Nephron (organoid): ENCODE results near the gene PPP1CB.

Experiments used
- H3K27ac Mint-ChIP-seq, 3 experiments: 2 replicates each; pipeline ENCODE4 v1.8.0; 2020; ENCODE audit warnings: mixed read lengths in 3 of 3, mild to moderate bottlenecking in 2 of 3, moderate library complexity in 1 of 3
- H3K27me3 Mint-ChIP-seq: 2 replicates; pipeline ENCODE4 v1.8.0; 2021; ENCODE audit warnings: low read depth, mild to moderate bottlenecking, moderate library complexity, mixed read lengths
- H3K36me3 Mint-ChIP-seq: 2 replicates; pipeline ENCODE4 v1.8.0; 2020; ENCODE audit warnings: low read depth, mixed read lengths
- H3K4me1 Mint-ChIP-seq: 2 replicates; pipeline ENCODE4 v1.8.0; 2020; ENCODE audit warnings: mixed read lengths
- H3K4me3 Mint-ChIP-seq, 3 experiments: 2 replicates each; pipeline ENCODE4 v1.8.0; 2020; ENCODE audit warnings: mild to moderate bottlenecking in 3 of 3, mixed read lengths in 3 of 3, moderate library complexity in 2 of 3
- H3K9me3 Mint-ChIP-seq: 2 replicates; pipeline ENCODE4 v1.8.0; 2020; ENCODE audit warnings: mixed read lengths
- CTCF ChIP-seq, 3 experiments: fragments of 200-600 bp; sonication (generic); IDR thresholded peaks; one replicate each; pipeline ENCODE4 v1.5.0; 2021; ENCODE audit warnings: antibody characterized with exemption in 3 of 3; ENCODE audit not compliant: unreplicated experiment in 3 of 3

The PPP1CB gene

GRCh38 chr2:28768422-28768821, 16.8 kb downstream of the PPP1CB start:
- TF ChIP-seq CTCF (IDR thresholded peaks at IDR 0.05; ENCODE audit: unreplicated experiment in 3 of 3): no peak
- peaks cover 5% of the 10 kb centered on the region for H3K9me3 Mint-ChIP-seq

GRCh38 chr2:28768952-28769351, 17.3 kb downstream of the PPP1CB start:
- no peak for TF ChIP-seq CTCF (IDR thresholded peaks at IDR 0.05; ENCODE audit: unreplicated experiment in 3 of 3)
- H3K4me1 Mint-ChIP-seq: peaks cover 48% of the 10 kb centered on the region
- H3K27me3 Mint-ChIP-seq: no peaks in the 10 kb centered on the region
- no peak overlapping the region for H3K4me3 Mint-ChIP-seq
- H3K36me3 Mint-ChIP-seq: peaks cover 33% of the 10 kb centered on the region
- peaks cover 5% of the 10 kb centered on the region for H3K9me3 Mint-ChIP-seq
- H3K27ac Mint-ChIP-seq: no peak overlapping the region

More at GRCh38 chr2:28768422-28768821, 16.8 kb downstream of the PPP1CB start:
- Mint-ChIP-seq H3K36me3 (peaks cover 33% of the 10 kb centered on the region), H3K27ac (no peak overlapping the region), H3K27me3 (no peaks in the 10 kb centered on the region), H3K4me1 (peaks cover 51% of the 10 kb centered on the region), H3K4me3 (no peak overlapping the region)

GRCh38 chr2:28772351-28772750, 20.7 kb downstream of the PPP1CB start:
- peaks cover 34% of the 10 kb centered on the region for H3K36me3 Mint-ChIP-seq
- peaks cover 5% of the 10 kb centered on the region for H3K9me3 Mint-ChIP-seq
- TF ChIP-seq CTCF (IDR thresholded peaks at IDR 0.05; ENCODE audit: unreplicated experiment in 3 of 3): no peak

GRCh38 chr2:28776471-28776870, 24.8 kb downstream of the PPP1CB start:
- peaks cover 17% of the 10 kb centered on the region for H3K4me1 Mint-ChIP-seq
- H3K27ac Mint-ChIP-seq: no peak overlapping the region
- H3K9me3 Mint-ChIP-seq: no peaks in the 10 kb centered on the region
- H3K27me3 Mint-ChIP-seq: no peaks in the 10 kb centered on the region
- H3K36me3 Mint-ChIP-seq: peaks cover 40% of the 10 kb centered on the region
- TF ChIP-seq CTCF (IDR thresholded peaks at IDR 0.05; ENCODE audit: unreplicated experiment in 3 of 3): no peak
- no peak overlapping the region for H3K4me3 Mint-ChIP-seq

More at GRCh38 chr2:28772351-28772750, 20.7 kb downstream of the PPP1CB start:
- Mint-ChIP-seq H3K4me3 (no peak overlapping the region), H3K27me3 (no peaks in the 10 kb centered on the region), H3K4me1 (peaks cover 42% of the 10 kb centered on the region), H3K27ac (no peak overlapping the region)

- H3K4me3 Mint-ChIP-seq: no peak overlapping the region
- H3K27me3 Mint-ChIP-seq: no peaks in the 10 kb centered on the region
- H3K36me3 Mint-ChIP-seq: peaks cover 55% of the 10 kb centered on the region
- TF ChIP-seq CTCF (IDR thresholded peaks at IDR 0.05; ENCODE audit: unreplicated experiment in 3 of 3): no peak
- H3K4me1 Mint-ChIP-seq: peaks cover 12% of the 10 kb centered on the region
- no peaks in the 10 kb centered on the region for H3K9me3 Mint-ChIP-seq
- H3K27ac Mint-ChIP-seq: peak overlapping the region in 1 of 3 experiments; percentile 58
Measured at GRCh38 chr2:28778392-28778791, 26.8 kb downstream of the PPP1CB start.

GRCh38 chr2:28779001-28779400, 27.4 kb downstream of the PPP1CB start:
- no peak for TF ChIP-seq CTCF (IDR thresholded peaks at IDR 0.05; ENCODE audit: unreplicated experiment in 3 of 3)
- Mint-ChIP-seq H3K4me3 (no peak overlapping the region), H3K36me3 (peaks cover 61% of the 10 kb centered on the region)

More at GRCh38 chr2:28779001-28779400, 27.4 kb downstream of the PPP1CB start:
- H3K9me3 Mint-ChIP-seq: no peaks in the 10 kb centered on the region
- H3K27ac Mint-ChIP-seq: no peak overlapping the region
- H3K27me3 Mint-ChIP-seq: no peaks in the 10 kb centered on the region
- peaks cover 11% of the 10 kb centered on the region for H3K4me1 Mint-ChIP-seq
